GM12864 (cell line): ENCODE measurements around the gene SYNE3.

Experiments
- DNase-seq: peaks from one replicate; pipeline ENCODE4 v3.0.0-alpha.2; 2011; ENCODE audit warnings: low read depth
- H3K4me3 ChIP-seq: 2 replicates; pipeline ENCODE4 v1.5.1; 2011; ENCODE audit warnings: mild to moderate bottlenecking, low read depth, low read length, control low read depth
- TF ChIP-seq, protein P1 (sequence below): IDR thresholded peaks from 2 replicates; pipeline ENCODE4 v1.5.1; 2011; ENCODE audit warnings: low read depth, mild to moderate bottlenecking, moderate library complexity, low read length, control low read depth, inconsistent platforms; ENCODE audit errors: missing control alignments

SYNE3 gene

DNA sequence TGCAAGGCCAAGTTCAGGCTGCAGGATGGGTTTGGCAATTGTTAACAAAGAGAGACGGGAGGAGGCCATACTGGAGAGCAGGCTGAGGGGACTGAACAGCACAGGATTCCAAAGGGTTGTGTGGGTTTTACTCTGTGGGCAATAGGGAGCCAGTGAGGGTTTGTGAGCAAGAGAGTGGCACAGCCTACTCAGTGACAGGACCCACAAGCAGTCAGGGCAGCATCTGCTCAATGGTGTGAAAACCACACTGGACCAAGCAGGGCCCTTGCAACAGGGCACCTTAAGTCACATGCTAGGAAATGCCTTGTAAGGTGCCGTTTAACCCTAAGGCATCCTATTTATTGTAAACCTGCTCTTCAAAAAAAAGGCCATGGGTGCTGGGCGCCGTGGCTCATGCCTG is 22.0 kb downstream of the SYNE3 start:
- TF ChIP-seq, protein P1, sequence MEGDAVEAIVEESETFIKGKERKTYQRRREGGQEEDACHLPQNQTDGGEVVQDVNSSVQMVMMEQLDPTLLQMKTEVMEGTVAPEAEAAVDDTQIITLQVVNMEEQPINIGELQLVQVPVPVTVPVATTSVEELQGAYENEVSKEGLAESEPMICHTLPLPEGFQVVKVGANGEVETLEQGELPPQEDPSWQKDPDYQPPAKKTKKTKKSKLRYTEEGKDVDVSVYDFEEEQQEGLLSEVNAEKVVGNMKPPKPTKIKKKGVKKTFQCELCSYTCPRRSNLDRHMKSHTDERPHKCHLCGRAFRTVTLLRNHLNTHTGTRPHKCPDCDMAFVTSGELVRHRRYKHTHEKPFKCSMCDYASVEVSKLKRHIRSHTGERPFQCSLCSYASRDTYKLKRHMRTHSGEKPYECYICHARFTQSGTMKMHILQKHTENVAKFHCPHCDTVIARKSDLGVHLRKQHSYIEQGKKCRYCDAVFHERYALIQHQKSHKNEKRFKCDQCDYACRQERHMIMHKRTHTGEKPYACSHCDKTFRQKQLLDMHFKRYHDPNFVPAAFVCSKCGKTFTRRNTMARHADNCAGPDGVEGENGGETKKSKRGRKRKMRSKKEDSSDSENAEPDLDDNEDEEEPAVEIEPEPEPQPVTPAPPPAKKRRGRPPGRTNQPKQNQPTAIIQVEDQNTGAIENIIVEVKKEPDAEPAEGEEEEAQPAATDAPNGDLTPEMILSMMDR: no peak
- DNase-seq: no peak
- no peak overlapping the region for H3K4me3 ChIP-seq

DNA sequence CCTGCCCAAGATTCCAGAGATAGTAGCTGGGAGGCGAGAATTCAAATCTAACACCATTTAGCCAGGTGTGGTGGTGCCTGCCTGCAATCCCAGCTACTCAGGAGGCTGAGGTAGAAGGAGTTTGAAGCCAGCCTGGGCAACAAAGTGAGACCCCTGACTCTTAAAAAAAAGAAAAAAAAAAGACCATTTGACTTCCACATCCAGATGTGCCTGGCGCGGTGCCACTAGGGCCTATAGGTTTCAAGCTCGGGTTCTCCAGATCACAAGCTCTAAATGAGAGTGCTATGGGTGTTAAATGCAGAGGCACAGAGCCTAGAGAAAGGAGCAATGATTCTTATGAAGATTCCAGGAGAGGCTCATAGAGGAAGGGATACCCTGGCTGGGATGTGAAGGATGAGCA is 22.5 kb downstream of the SYNE3 start:
- no peak overlapping the region for H3K4me3 ChIP-seq
- DNase-seq: no peak
- TF ChIP-seq, protein P1: no peak

DNA sequence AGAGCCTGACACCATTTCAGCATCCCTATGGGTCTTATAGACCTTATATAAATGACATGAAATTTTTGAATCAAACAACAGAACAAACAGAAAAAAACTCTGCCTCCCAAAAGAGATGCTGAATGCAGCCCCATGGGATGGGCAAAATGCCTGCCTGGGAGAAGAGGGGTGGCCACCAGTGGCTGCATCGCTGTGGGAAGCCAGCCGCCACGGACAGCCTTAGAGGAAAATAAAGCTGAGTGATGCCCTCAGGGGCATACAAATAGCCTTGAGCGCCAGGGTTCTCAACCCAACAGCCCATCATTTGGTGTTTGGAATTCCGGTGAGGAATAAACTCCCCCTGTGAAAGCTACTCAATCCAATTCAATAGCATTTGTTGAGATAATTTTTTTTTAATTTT is 22.9 kb downstream of the SYNE3 start:
- H3K4me3 ChIP-seq: no peak overlapping the region
- DNase-seq: no peak
- TF ChIP-seq, protein P1: no peak

DNA sequence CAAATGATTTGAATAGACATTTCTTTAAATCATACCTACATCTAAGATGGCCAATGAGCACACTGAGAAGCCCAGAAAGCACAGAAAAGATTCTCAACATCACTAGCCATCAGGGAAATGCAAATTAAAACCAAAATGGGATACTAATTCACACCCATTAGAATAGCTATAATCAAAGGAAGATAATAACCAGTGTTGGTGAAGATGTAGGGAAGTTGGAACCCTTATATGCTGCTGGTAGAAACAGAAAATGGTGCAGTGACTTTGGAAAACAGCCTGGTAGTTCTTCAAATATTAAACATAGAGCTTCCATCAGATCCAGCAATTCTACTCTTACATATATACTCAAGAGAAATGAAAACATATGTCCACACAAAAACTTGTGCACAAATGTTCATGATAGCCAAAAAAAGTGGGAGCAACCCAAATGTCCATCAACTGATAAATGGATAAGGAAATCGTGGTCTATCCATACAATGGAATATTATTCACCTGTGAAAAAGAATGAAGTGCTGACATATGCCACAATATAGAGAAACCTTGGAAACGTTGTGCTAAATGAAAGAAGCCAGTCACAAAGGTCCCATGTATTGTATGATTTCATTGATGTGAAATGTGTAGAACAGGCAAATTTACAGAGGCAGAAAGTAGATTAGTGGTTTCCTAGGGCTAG is 24.4 kb downstream of the SYNE3 start:
- TF ChIP-seq, protein P1: no peak
- no peak overlapping the region for H3K4me3 ChIP-seq
- no peak for DNase-seq

DNA sequence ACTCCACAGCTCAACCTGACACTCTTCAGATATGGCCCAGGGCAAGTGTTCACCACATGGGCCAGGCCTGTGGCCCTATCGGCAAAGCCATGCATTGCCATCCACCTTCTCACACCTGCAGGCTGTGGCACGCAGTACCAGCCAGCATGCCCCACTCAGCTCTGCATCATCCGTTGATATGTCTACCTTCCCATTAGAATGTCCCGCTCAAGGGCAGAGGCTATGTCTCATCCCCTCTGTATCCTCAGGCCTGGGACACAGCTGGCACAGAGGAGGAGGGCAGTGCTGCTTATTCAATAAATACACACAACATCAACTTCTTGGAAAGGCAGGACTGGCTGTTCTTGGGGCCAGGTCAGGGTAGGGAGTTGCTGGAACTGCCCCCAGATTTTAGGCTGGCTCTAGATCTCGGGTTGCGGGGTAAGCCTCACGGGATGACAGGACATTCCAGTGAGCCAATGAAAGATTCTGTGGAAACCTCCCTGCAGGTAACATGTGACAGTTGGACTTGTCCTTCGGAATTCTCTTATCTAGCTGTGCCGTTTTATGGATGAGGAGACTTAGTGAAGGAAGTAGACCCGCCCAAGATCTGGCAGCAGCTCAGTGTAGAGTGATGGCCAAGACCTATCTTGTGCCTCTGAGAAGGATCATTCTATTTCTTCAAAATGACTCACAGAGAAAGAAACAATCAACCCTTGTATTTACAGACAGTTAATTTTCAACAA is 25.6 kb downstream of the SYNE3 start:
- no peak overlapping the region for H3K4me3 ChIP-seq
- DNase-seq: no peak
- TF ChIP-seq, protein P1: no peak

DNA sequence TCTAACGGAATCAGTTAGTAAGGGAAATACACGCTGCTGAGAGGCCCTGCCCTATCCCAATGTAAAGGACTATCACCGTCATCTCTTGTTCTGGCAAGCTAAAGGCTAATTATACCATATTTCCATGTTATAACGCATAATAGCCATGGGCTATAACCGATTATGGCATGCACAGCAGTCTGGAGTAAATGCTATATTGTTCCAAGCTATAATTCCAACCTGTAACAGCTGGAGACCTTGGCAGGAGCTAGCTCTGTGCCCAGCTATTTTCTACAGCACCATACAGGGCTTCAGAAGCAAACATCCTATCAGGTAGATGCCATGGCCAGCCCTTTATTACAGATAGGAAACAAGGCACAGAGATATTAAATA is 26.3 kb downstream of the SYNE3 start:
- no peak for DNase-seq
- TF ChIP-seq, protein P1: no peak
- no peak overlapping the region for H3K4me3 ChIP-seq
